NCI-H1694 treated with DMSO at 0.1 percent for 48 hours (cell line): ENCODE measurements around the gene ARHGAP44.

Experiments used
- DNase-seq: peaks from one replicate; lab custom pipeline; 2025; lab: John Stamatoyannopoulos, UW

The ARHGAP44 gene

GRCh38 chr17:13025687-13026086, 236.4 kb downstream of the ARHGAP44 start:
- DNase-seq, result no peak

- no peak for DNase-seq
Observed at GRCh38 chr17:13027246-13027645, 237.9 kb downstream of the ARHGAP44 start.

GRCh38 chr17:13029340-13029739, 240.0 kb downstream of the ARHGAP44 start:
- no peak for DNase-seq

GRCh38 chr17:13030056-13030455, 240.8 kb downstream of the ARHGAP44 start:
- no peak for DNase-seq

GRCh38 chr17:13030459-13031300, 241.4 kb downstream of the ARHGAP44 start:
- DNase-seq, result peak; percentile 32

GRCh38 chr17:13031718-13032350, 242.5 kb downstream of the ARHGAP44 start:
- peak; percentile 24 for DNase-seq

- no peak for DNase-seq
Observed at GRCh38 chr17:13035420-13035819, 246.1 kb downstream of the ARHGAP44 start.

- DNase-seq, result no peak
Observed at GRCh38 chr17:13036751-13037150, 247.5 kb downstream of the ARHGAP44 start.

GRCh38 chr17:13038931-13039665, 249.8 kb downstream of the ARHGAP44 start:
- DNase-seq, result no peak
